Transverse colon (tissue), 4 donors: ENCODE measurements around the gene DIPK1B. TPM values are rescaled to one million over a fixed set of nuclear protein-coding genes. Genes with fewer than 3 reads are reported as not detected.
A peak's percentile ranks its signal among the peaks of the same experiment; 100 is the strongest.

Experiments used
- DNase-seq: peaks from one replicate; pipeline ENCODE4 v3.0.0-alpha.2; 2019
- H3K27ac ChIP-seq, 4 donors: fragments of 200-600 bp; sonication (generic); 2 replicates each; pipeline ENCODE4 v1.5.1; 2016 to 2018; ENCODE audit warnings: inconsistent platforms in 4 of 4
- H3K27me3 ChIP-seq: fragments of 200-600 bp; sonication (generic); 2 replicates; pipeline ENCODE4 v1.5.1; 2017; ENCODE audit warnings: inconsistent platforms
- H3K36me3 ChIP-seq, 4 donors: fragments of 200-600 bp; sonication (generic); 2 replicates each; pipeline ENCODE4 v1.5.1; 2017 to 2019; ENCODE audit warnings: inconsistent platforms in 4 of 4
- H3K4me1 ChIP-seq, 4 donors: fragments of 200-600 bp; sonication (generic); 2 replicates each; pipeline ENCODE4 v1.5.1; 2017 to 2020; ENCODE audit warnings: inconsistent platforms in 4 of 4
- H3K4me3 ChIP-seq, 4 donors: fragments of 200-600 bp; sonication (generic); 1 replicate in 1 of 4; 2 replicates in 3 of 4; pipeline versions ENCODE4 v1.5.1 to v1.6.1; 2017 to 2019; ENCODE audit warnings: inconsistent platforms in 4 of 4
- H3K9me3 ChIP-seq, 2 donors: fragments of 200-600 bp; sonication (generic); 2 replicates each; pipeline ENCODE4 v1.5.1; 2017 to 2019; ENCODE audit warnings: inconsistent platforms in 2 of 2
- CTCF ChIP-seq, 5 experiments: fragments of 200-600 bp in 3 of 5; fragments of 450-650 bp in 2 of 5; sonication (generic) in 3 of 5; IDR thresholded peaks; 1 replicate in 2 of 5; 2 replicates in 3 of 5; pipeline ENCODE4 v1.5.1; 2016 to 2017; ENCODE audit warnings: antibody characterized with exemption in 5 of 5, inconsistent platforms in 3 of 5, mild to moderate bottlenecking in 2 of 5, moderate library complexity in 1 of 5
- EP300 ChIP-seq: sonication (generic); formaldehyde crosslinking; IDR thresholded peaks from one replicate; pipeline ENCODE4 v1.6.1; 2017; ENCODE audit warnings: antibody characterized with exemption, low read depth
- POLR2A ChIP-seq: fragments of 450-650 bp; IDR thresholded peaks from one replicate; pipeline ENCODE4 v1.6.1; 2016; ENCODE audit warnings: antibody characterized with exemption, mild to moderate bottlenecking, moderate library complexity
- POLR2AphosphoS5 ChIP-seq, 3 donors: sonication (generic); formaldehyde crosslinking; IDR thresholded peaks; one replicate each; pipeline ENCODE4 v1.6.1; 2016; ENCODE audit warnings: antibody characterized with exemption in 3 of 3
- WGBS, 2 donors: methylation state at CpG; one replicate each; pipeline ENCODE4 v1.1.5; 2018; ENCODE audit warnings: low coverage in 1 of 2; 5-methylcytosine and 5-hydroxymethylcytosine counted together
- in situ Hi-C, 4 donors: fragments of 200-750 bp; cut with MboI; loops; one replicate each; pipeline versions ENCODE4 v1.15.0 to v1.15.1; 2017; ENCODE audit warnings: low sequenced_read_pairs in 3 of 4, low pct_ligation_motif_present in 1 of 4, low pct_unique_long_range_greater_than_20kb in 1 of 4
- intact Hi-C: fragments of 100-400 bp; cut with DNase I; formaldehyde crosslinking; loops from one replicate; pipeline ENCODE4 v1.15.1; 2023; ENCODE audit warnings: low total_unique reads
- total RNA-seq, 4 donors: library from RNA; depleted of rRNA; stranded (reverse); fragments of >200 nt; gene quantifications; one replicate each; pipeline ENCODE4 v1.1.0, GENCODE V29; 2016

DIPK1B gene
- total RNA-seq, 4 donors from 2014 or later, result 3.5 to 12.3 (median 3.9) TPM

GRCh38 chr9:136690104-136690805 lies 22.1 kb upstream of the DIPK1B start:
- TF ChIP-seq POLR2AphosphoS5 (IDR thresholded peaks at IDR 0.05) (no peak), CTCF (IDR thresholded peaks at IDR 0.05) (no peak), EP300 (no peak), POLR2A (no peak)
- H3K36me3 ChIP-seq, result no peaks in the 10 kb centered on the region
- DNase-seq, result no peak
- in situ Hi-C loops, result no loop called here
- whole genome bisulfite sequencing, 2 donors, result 88% methylated on average over 25 of the region's 25 CpGs; no CpG with 5 or more reads in 1 of the 2 donors
- H3K9me3 ChIP-seq, result no peaks in the 10 kb centered on the region
- H3K27me3 ChIP-seq, result no peaks in the 10 kb centered on the region
- intact Hi-C loops, result no loop called here
- peaks cover 48 to 83% (median 65%) of the 10 kb centered on the region in 4 donors for H3K4me1 ChIP-seq
- peak overlapping the region in 3 of 4 donors; percentile 27 to 62 (median 40) for H3K27ac ChIP-seq
- H3K4me3 ChIP-seq, result no peak overlapping the region

- no peak overlapping the region for H3K4me3 ChIP-seq
- DNase-seq, result no peak
- no peaks in the 10 kb centered on the region for H3K9me3 ChIP-seq
- no peaks in the 10 kb centered on the region for H3K36me3 ChIP-seq
- 80% methylated on average over 15 of the region's 15 CpGs; no CpG with 5 or more reads in 1 of the 2 donors for WGBS, 2 donors
- in situ Hi-C loops (no loop called here), intact Hi-C loops (no loop called here)
- H3K27ac ChIP-seq, result peak overlapping the region in 2 of 4 donors; percentile 40 to 62
- H3K27me3 ChIP-seq, result no peaks in the 10 kb centered on the region
- peaks cover 43 to 83% (median 65%) of the 10 kb centered on the region in 4 donors for H3K4me1 ChIP-seq
- TF ChIP-seq POLR2A, result no peak
- TF ChIP-seq EP300, result no peak
- TF ChIP-seq POLR2AphosphoS5 (IDR thresholded peaks at IDR 0.05), result no peak
- TF ChIP-seq CTCF (IDR thresholded peaks at IDR 0.05), result no peak
Measured at GRCh38 chr9:136690806-136691261, 21.5 kb upstream of the DIPK1B start.

GRCh38 chr9:136691316-136692184 lies 20.8 kb upstream of the DIPK1B start:
- no peak for TF ChIP-seq POLR2AphosphoS5 (IDR thresholded peaks at IDR 0.05)
- no peak for TF ChIP-seq EP300
- TF ChIP-seq CTCF (IDR thresholded peaks at IDR 0.05), result no peak
- TF ChIP-seq POLR2A, result no peak
- in situ Hi-C loops, result no loop called here
- Histone ChIP-seq H3K9me3 (no peaks in the 10 kb centered on the region), H3K27ac (no peak overlapping the region), H3K4me3 (no peak overlapping the region), H3K36me3 (no peaks in the 10 kb centered on the region), H3K27me3 (no peaks in the 10 kb centered on the region), H3K4me1 (peaks cover 38 to 81% (median 65%) of the 10 kb centered on the region in 4 donors)
- 86% methylated on average over 27 of the region's 29 CpGs; no CpG with 5 or more reads in 1 of the 2 donors for WGBS, 2 donors
- DNase-seq, result no peak
- intact Hi-C loops, result no loop called here
